GM13977 (cell line): ENCODE measurements around the gene CTU1.

Experiments used
- DNase-seq: peaks from one replicate; pipeline ENCODE4 v3.0.0; 2012; ENCODE audit warnings: low spot score
- in situ Hi-C: fragments of 300-500 bp; cut with MboI; formaldehyde crosslinking; loops from one replicate; pipeline ENCODE4 v1.12.0; 2022; ENCODE audit warnings: low sequenced_read_pairs, low pct_unique_long_range_greater_than_20kb, mixed read lengths, inconsistent platforms; ENCODE audit not compliant: unreplicated experiment
- TF ChIP-seq, protein P1 (sequence below): IDR thresholded peaks from 2 replicates; pipeline ENCODE4 v1.5.1; 2012; ENCODE audit warnings: mild to moderate bottlenecking, control low read depth; ENCODE audit not compliant: insufficient read depth; ENCODE audit errors: extremely low read depth, missing control alignments

The CTU1 gene

DNA sequence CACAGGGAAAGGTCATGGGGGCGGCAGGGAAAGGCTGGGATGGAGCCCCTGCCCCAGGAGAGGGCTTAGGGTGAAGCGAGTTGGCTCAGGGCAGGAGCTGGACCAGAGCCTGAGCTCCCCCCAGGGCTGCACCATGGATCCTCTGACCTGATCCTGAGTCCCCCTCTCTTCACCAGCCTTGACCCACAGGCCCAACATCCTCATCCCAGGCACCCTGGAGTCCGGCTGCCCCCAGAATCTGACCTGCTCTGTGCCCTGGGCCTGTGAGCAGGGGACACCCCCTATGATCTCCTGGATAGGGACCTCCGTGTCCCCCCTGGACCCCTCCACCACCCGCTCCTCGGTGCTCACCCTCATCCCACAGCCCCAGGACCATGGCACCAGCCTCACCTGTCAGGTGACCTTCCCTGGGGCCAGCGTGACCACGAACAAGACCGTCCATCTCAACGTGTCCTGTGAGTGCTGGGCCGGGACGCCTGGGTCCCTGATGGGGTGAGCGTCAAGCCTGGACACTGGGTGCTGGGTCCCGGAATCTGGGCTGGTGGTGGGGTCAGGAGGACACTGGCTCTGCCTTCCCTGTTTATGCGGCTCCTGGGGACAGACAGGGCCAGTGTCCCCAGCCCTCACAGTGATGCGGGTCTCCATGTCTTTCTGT lies 17.3 kb upstream of the CTU1 start:
- TF ChIP-seq, protein P1, sequence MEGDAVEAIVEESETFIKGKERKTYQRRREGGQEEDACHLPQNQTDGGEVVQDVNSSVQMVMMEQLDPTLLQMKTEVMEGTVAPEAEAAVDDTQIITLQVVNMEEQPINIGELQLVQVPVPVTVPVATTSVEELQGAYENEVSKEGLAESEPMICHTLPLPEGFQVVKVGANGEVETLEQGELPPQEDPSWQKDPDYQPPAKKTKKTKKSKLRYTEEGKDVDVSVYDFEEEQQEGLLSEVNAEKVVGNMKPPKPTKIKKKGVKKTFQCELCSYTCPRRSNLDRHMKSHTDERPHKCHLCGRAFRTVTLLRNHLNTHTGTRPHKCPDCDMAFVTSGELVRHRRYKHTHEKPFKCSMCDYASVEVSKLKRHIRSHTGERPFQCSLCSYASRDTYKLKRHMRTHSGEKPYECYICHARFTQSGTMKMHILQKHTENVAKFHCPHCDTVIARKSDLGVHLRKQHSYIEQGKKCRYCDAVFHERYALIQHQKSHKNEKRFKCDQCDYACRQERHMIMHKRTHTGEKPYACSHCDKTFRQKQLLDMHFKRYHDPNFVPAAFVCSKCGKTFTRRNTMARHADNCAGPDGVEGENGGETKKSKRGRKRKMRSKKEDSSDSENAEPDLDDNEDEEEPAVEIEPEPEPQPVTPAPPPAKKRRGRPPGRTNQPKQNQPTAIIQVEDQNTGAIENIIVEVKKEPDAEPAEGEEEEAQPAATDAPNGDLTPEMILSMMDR, result no peak
- in situ Hi-C loops, result no loop called here
- no peak for DNase-seq

DNA sequence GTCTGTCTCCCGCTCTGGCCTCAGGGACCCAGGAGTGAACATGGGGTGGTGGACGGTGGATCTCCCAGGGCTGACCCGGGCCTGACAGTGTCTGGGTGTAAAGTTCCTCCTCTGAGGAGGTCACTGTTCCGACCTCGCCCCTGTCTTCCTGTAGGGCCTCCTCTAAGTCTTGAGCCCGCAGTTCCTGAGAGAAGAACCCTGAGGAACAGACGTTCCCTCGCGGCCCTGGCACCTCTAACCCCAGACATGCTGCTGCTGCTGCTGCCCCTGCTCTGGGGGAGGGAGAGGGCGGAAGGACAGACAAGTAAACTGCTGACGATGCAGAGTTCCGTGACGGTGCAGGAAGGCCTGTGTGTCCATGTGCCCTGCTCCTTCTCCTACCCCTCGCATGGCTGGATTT lies 16.5 kb upstream of the CTU1 start, which contains the start of gene SIGLEC9:
Gene SIGLEC9 (plus strand): TSS at position 178 of the 400 bp plus-strand sequence. CDS start 69 bp downstream, at position 247.
- TF ChIP-seq, protein P1, result no peak
- no peak for DNase-seq
- in situ Hi-C loops, result no loop called here

DNA sequence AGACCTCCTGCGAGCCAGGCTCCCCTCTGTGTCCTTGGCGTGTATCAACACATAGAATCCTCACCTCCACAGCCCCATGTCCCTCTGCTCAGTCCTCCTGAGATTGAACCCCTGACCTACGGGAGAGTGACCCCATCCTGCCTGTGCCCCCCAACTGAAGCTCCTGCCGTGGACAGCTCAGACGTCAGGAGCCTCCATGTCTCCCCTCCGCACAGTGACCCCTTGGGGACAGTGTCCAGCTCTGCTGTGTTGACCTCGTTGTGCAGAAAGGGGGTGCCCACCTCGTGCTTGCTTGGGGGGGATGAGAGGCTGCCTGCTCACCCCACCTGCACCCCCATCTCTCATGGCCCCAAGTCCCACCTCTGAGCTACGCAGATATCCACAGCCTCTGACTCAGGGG lies 16.0 kb upstream of the CTU1 start:
- in situ Hi-C loops, result no loop called here
- TF ChIP-seq, protein P1, result no peak
- no peak for DNase-seq

DNA sequence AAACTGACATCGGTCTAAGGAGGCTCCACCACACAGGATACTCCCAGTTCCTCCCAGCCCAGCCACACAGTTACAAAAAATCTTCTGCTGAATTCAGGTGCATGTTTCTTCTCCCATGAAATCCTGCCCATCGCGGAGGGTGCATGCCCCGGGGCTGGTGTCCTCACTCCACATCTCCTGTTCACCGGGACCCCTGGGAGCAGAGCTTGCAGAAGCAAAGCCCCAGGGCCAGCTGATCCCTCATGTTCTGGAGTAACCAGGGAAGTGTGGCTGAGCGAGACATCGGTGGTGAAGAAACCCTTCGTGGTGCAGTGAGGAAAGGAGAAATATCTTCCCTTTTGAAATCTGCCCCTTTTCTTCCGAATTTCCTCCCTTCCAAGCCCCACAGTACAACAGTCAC lies 15.6 kb upstream of the CTU1 start:
- in situ Hi-C loops, result no loop called here
- TF ChIP-seq, protein P1, result no peak
- DNase-seq, result no peak

DNA sequence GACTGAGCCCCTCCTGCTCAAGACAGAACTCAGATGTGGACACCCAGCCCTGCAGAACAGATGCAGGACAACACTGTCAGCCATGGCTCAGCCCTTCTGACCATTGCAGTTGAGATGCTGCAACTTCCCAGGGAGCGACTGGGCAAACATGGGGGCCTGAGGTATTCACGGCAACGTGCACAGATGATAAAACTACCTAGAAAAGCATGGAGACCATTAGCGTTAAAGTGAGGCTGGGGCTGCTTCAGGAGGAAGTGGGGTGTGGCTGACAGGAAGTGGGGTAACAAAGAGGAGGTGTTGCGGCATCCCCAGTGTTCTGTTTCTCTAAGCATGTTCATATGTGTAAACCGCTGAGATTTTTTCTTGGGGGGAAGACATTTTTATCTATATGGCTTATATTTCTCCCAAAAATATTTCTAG lies 15.2 kb upstream of the CTU1 start:
- in situ Hi-C loops, result no loop called here
- DNase-seq, result no peak
- TF ChIP-seq, protein P1, result no peak

DNA sequence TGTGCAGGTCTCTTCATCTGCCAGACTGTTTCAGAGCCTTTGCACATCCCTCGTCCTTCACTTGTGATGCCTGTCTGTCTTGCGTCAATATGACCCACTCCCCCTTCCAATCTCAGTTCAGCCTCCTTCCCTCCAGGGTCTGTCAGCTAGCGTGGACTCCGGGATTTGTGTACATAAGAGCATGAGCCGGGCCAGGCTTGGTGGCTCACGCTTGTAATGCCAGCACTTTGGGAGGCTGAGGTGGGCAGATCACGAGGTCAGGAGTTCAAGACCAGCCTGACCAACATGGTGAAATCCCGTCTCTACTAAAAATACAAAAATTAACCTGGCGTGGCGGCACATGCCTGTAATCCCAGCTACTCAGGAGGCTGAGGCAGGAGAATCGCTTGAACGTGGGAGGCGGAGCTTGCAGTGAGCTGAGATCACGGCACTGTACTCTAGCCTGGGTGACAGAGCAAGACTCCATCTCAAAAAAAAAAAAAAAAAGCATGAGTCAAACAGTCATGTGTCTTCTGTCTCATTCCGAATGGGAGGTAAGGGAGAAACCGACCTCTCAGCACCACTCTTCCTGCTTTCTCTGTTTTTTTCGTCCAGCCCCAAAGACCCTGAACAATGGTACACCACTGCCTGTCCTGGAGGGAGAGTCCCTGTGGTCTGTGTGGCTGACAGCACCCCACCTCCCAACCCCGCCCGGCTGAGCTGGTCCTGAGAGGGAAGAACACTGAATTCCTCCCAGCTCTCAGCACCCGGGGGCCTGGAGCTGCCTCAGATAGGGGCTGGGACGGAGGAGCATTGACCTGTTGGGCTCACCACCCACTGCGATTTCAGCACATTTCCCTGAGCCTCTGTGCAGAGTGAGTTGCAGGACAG lies 14.1 kb upstream of the CTU1 start:
- no peak for DNase-seq
- in situ Hi-C loops, result no loop called here
- TF ChIP-seq, protein P1, result no peak
